ENCODE data around the gene PRDM7. TPM values are rescaled to one million over a fixed set of nuclear protein-coding genes. Genes with fewer than 3 reads are reported as not detected.

PRDM7 gene
- total RNA-seq, 4 donors from 2014 or later: not detected

GRCh38 chr16:90040152-90041023 is 36.7 kb downstream of the PRDM7 start:
- in situ Hi-C loops (cut with MboI; ENCODE audit: low pct_ligation_motif_present in 1 of 4, low pct_unique_long_range_greater_than_20kb in 1 of 4, low sequenced_read_pairs in 3 of 4) (no loop called here), intact Hi-C loops (cut with DNase I; ENCODE audit: low total_unique reads) (no loop called here)
- DNase-seq: no peak
- TF ChIP-seq CTCF (IDR thresholded peaks at IDR 0.05): no peak
- TF ChIP-seq EP300 (IDR thresholded peaks at IDR 0.05; ENCODE audit: low read depth): no peak
- TF ChIP-seq POLR2AphosphoS5 (IDR thresholded peaks at IDR 0.05): no peak
- no peak for TF ChIP-seq POLR2A (IDR thresholded peaks at IDR 0.05)
- H3K4me1 ChIP-seq: peaks cover 0 to 5% (median 2%) of the 10 kb centered on the region in 4 donors
- no peak overlapping the region for H3K27ac ChIP-seq
- no peaks in the 10 kb centered on the region for H3K27me3 ChIP-seq
- no peaks in the 10 kb centered on the region for H3K9me3 ChIP-seq
- no peak overlapping the region for H3K4me3 ChIP-seq
- H3K36me3 ChIP-seq: peaks cover 0 to 11% (median 0%) of the 10 kb centered on the region in 4 donors
- WGBS, 2 donors (ENCODE audit: low coverage in 1 of 2): 90 to 100% methylated on average over 2 to 28 of the region's 29 CpGs

- Histone ChIP-seq H3K9me3 (no peaks in the 10 kb centered on the region), H3K27me3 (no peaks in the 10 kb centered on the region), H3K27ac (no peak overlapping the region), H3K4me1 (no peaks in the 10 kb centered on the region), H3K36me3 (peaks cover 0 to 11% (median 0%) of the 10 kb centered on the region in 4 donors), H3K4me3 (no peak overlapping the region)
- 87% methylated on average over 12 of the region's 12 CpGs; no CpG with 5 or more reads in 1 of the 2 donors for WGBS, 2 donors (ENCODE audit: low coverage in 1 of 2)
- intact Hi-C loops (cut with DNase I; ENCODE audit: low total_unique reads) (no loop called here), in situ Hi-C loops (cut with MboI; ENCODE audit: low pct_ligation_motif_present in 1 of 4, low pct_unique_long_range_greater_than_20kb in 1 of 4, low sequenced_read_pairs in 3 of 4) (no loop called here)
- TF ChIP-seq CTCF (IDR thresholded peaks at IDR 0.05) (no peak), POLR2A (IDR thresholded peaks at IDR 0.05) (no peak), EP300 (IDR thresholded peaks at IDR 0.05; ENCODE audit: low read depth) (no peak), POLR2AphosphoS5 (IDR thresholded peaks at IDR 0.05) (no peak)
- DNase-seq: no peak
Measured at GRCh38 chr16:90037276-90037675, 39.9 kb downstream of the PRDM7 start.

- Histone ChIP-seq H3K27ac (no peak overlapping the region), H3K9me3 (no peaks in the 10 kb centered on the region), H3K4me1 (no peaks in the 10 kb centered on the region), H3K4me3 (no peak overlapping the region), H3K36me3 (peaks cover 0 to 11% (median 0%) of the 10 kb centered on the region in 4 donors), H3K27me3 (no peaks in the 10 kb centered on the region)
- TF ChIP-seq CTCF (IDR thresholded peaks at IDR 0.05) (no peak), EP300 (IDR thresholded peaks at IDR 0.05; ENCODE audit: low read depth) (no peak), POLR2AphosphoS5 (IDR thresholded peaks at IDR 0.05) (no peak), POLR2A (IDR thresholded peaks at IDR 0.05) (no peak)
- in situ Hi-C loops (cut with MboI; ENCODE audit: low pct_ligation_motif_present in 1 of 4, low pct_unique_long_range_greater_than_20kb in 1 of 4, low sequenced_read_pairs in 3 of 4) (no loop called here), intact Hi-C loops (cut with DNase I; ENCODE audit: low total_unique reads) (no loop called here)
- WGBS, 2 donors (ENCODE audit: low coverage in 1 of 2): 79% methylated on average over 5 of the region's 5 CpGs; no CpG with 5 or more reads in 1 of the 2 donors
- DNase-seq: no peak
Measured at GRCh38 chr16:90035902-90036301, 41.2 kb downstream of the PRDM7 start.

GRCh38 chr16:90034504-90034903 is 42.6 kb downstream of the PRDM7 start:
- DNase-seq: no peak
- WGBS, 2 donors (ENCODE audit: low coverage in 1 of 2): 86 to 97% methylated on average over 6 to 8 of the region's 8 CpGs
- Histone ChIP-seq H3K4me1 (no peaks in the 10 kb centered on the region), H3K9me3 (no peaks in the 10 kb centered on the region), H3K27me3 (no peaks in the 10 kb centered on the region), H3K36me3 (peaks cover 0 to 11% (median 0%) of the 10 kb centered on the region in 4 donors), H3K27ac (no peak overlapping the region), H3K4me3 (no peak overlapping the region)
- TF ChIP-seq CTCF (IDR thresholded peaks at IDR 0.05) (no peak), POLR2A (IDR thresholded peaks at IDR 0.05) (no peak), POLR2AphosphoS5 (IDR thresholded peaks at IDR 0.05) (no peak), EP300 (IDR thresholded peaks at IDR 0.05; ENCODE audit: low read depth) (no peak)
- in situ Hi-C loops (cut with MboI; ENCODE audit: low pct_ligation_motif_present in 1 of 4, low pct_unique_long_range_greater_than_20kb in 1 of 4, low sequenced_read_pairs in 3 of 4): no loop called here
- intact Hi-C loops (cut with DNase I; ENCODE audit: low total_unique reads): no loop called here
